GM12878 (cell line): ENCODE measurements around the gene RAD51B. TPM values are rescaled to one million over a fixed set of nuclear protein-coding genes. Genes with fewer than 3 reads are reported as not detected.

Experiments used
- ATF7 ChIP-seq: fragments of 450-650 bp; IDR thresholded peaks from 2 replicates; pipeline ENCODE4 v1.6.1; 2016; ENCODE audit warnings: low read depth, mild to moderate bottlenecking
- KDM1A ChIP-seq: fragments of 200-600 bp; sonication (generic); IDR thresholded peaks from 2 replicates; pipeline ENCODE4 v1.6.1; 2016; ENCODE audit warnings: borderline replicate concordance
- MLLT1 ChIP-seq: fragments of 450-650 bp; IDR thresholded peaks from 2 replicates; pipeline ENCODE4 v1.6.1; 2016; ENCODE audit warnings: mild to moderate bottlenecking
- NFYA ChIP-seq: IDR thresholded peaks from 2 replicates; pipeline ENCODE4 v1.6.1; 2011; ENCODE audit warnings: low read depth, mild to moderate bottlenecking, low read length, improper control_type of control experiment, borderline replicate concordance
- PKNOX1 ChIP-seq: fragments of 450-650 bp; IDR thresholded peaks from 2 replicates; pipeline ENCODE4 v1.6.1; 2016; ENCODE audit warnings: mild to moderate bottlenecking
- RELA ChIP-seq: fragments of 450-650 bp; IDR thresholded peaks from 2 replicates; pipeline ENCODE4 v1.8.0; 2014; ENCODE audit warnings: borderline replicate concordance; ENCODE audit not compliant: partially characterized antibody
- SKIL ChIP-seq: fragments of 450-650 bp; IDR thresholded peaks from 2 replicates; pipeline ENCODE4 v1.6.1; 2017; ENCODE audit warnings: mild to moderate bottlenecking, low read depth, inconsistent platforms; ENCODE audit not compliant: poor library complexity, severe bottlenecking
- STAT1 ChIP-seq: fragments of 450-650 bp; conservative IDR thresholded peaks from 2 replicates; pipeline ENCODE4 v1.6.1; 2014; ENCODE audit warnings: antibody characterized with exemption, mild to moderate bottlenecking
- ZNF217 ChIP-seq: fragments of 450-650 bp; IDR thresholded peaks from 2 replicates; pipeline ENCODE4 v1.6.1; 2017; ENCODE audit warnings: antibody characterized with exemption, mild to moderate bottlenecking
- ZNF384 ChIP-seq: IDR thresholded peaks from 2 replicates; pipeline ENCODE4 v1.6.1; 2012; ENCODE audit warnings: low read depth, mild to moderate bottlenecking, low read length, improper control_type of control experiment, borderline replicate concordance
- ZNF687 ChIP-seq: fragments of 450-650 bp; IDR thresholded peaks from 2 replicates; pipeline ENCODE4 v1.6.1; 2017; ENCODE audit warnings: mild to moderate bottlenecking, moderate library complexity
- polyA plus RNA-seq, 11 experiments: library from polyadenylated mRNA; depleted of rRNA in 4 of 11; unstranded in 6 of 11; stranded (reverse) in 5 of 11; fragments of >200 nt; fragmentation: Nextera tagmentation in 4 of 11; fragmentation: Illumina TruSeq in 1 of 11; extraction: Ambion mirVana in 4 of 11; extraction: Trizol in 1 of 11; gene quantifications; 1 replicate in 1 of 11; 2 replicates in 10 of 11; pipeline versions ENCODE4 v1.2.1 to v1.2.3, GENCODE V29; 2011 to 2016; ENCODE audit warnings: inconsistent platforms in 2 of 11, missing spikeins in 2 of 11, low read depth in 1 of 11
- total RNA-seq, 4 experiments: library from RNA; depleted of rRNA in 3 of 4; stranded (reverse); fragments of >200 nt in 3 of 4; fragmentation: Illumina TruSeq in 1 of 4; extraction: Trizol in 1 of 4; gene quantifications; 2 replicates each; pipeline versions ENCODE4 v1.2.1 to v1.2.3, GENCODE V29; 2013 to 2021
- TF ChIP-seq, protein P1 (sequence below): fragments of 450-650 bp; formaldehyde crosslinking; IDR thresholded peaks from 2 replicates; pipeline ENCODE4 v1.4.0; 2020; ENCODE audit warnings: mild to moderate bottlenecking, moderate library complexity
- TF ChIP-seq, protein P2 (sequence below): fragments of 450-650 bp; IDR thresholded peaks from 2 replicates; pipeline ENCODE4 v1.6.1; 2017; ENCODE audit warnings: low read depth, mild to moderate bottlenecking, moderate library complexity

RAD51B gene
- total and polyA plus RNA-seq, 10 of the 15 experiments (the other 5 are each of a cell fraction or from before 2014, with no cell fraction given), result 9.8 to 26.8 (median 21.3) TPM

DNA sequence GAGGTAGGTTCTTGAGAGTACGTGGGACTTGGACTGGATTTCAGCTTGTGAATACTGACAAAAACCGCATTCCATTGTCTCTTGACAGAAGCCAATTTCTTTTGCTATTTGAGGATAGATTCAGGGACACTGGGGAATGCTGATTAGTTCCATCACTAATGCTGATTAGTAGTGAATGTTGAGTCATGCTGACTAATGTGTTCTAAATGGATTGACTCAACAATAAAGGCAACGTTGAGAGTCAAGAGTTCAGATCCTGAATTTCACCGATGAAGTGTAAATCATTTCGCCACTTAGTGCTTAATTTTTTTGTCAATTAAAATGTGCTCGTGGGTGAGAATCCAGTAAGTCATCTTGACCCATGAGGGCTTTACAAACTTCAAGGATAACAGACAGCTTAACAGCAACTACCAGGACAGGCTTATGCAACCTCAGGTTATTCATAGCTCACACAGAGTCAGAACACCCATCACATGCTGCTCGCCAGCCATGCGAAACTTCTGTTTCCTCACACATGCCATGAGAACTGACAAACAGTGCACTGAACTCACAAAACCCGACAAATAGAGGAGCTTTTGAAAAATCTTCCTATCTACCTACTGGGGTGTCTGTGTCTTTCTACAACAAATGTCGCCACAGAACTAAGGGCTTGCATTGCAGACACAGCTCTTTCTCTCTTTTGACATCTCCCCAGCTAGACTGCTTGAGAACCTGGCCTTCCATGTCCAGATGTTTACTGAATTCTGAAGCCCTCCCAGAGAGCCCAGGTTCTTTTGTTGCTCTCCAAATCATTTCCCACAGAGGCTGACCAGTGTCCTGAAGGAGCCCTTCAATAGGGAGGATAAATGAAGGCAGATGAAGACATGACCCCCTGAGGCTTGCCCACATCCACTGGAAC, 656.9 kb downstream of the RAD51B start (continued):
- TF ChIP-seq, protein P1, sequence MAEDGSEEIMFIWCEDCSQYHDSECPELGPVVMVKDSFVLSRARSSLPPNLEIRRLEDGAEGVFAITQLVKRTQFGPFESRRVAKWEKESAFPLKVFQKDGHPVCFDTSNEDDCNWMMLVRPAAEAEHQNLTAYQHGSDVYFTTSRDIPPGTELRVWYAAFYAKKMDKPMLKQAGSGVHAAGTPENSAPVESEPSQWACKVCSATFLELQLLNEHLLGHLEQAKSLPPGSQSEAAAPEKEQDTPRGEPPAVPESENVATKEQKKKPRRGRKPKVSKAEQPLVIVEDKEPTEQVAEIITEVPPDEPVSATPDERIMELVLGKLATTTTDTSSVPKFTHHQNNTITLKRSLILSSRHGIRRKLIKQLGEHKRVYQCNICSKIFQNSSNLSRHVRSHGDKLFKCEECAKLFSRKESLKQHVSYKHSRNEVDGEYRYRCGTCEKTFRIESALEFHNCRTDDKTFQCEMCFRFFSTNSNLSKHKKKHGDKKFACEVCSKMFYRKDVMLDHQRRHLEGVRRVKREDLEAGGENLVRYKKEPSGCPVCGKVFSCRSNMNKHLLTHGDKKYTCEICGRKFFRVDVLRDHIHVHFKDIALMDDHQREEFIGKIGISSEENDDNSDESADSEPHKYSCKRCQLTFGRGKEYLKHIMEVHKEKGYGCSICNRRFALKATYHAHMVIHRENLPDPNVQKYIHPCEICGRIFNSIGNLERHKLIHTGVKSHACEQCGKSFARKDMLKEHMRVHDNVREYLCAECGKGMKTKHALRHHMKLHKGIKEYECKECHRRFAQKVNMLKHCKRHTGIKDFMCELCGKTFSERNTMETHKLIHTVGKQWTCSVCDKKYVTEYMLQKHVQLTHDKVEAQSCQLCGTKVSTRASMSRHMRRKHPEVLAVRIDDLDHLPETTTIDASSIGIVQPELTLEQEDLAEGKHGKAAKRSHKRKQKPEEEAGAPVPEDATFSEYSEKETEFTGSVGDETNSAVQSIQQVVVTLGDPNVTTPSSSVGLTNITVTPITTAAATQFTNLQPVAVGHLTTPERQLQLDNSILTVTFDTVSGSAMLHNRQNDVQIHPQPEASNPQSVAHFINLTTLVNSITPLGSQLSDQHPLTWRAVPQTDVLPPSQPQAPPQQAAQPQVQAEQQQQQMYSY (CRISPR knock-in tag), result no peak
- TF ChIP-seq RELA, result no peak
- peak; percentile 82 for TF ChIP-seq SKIL
- TF ChIP-seq, protein P2, sequence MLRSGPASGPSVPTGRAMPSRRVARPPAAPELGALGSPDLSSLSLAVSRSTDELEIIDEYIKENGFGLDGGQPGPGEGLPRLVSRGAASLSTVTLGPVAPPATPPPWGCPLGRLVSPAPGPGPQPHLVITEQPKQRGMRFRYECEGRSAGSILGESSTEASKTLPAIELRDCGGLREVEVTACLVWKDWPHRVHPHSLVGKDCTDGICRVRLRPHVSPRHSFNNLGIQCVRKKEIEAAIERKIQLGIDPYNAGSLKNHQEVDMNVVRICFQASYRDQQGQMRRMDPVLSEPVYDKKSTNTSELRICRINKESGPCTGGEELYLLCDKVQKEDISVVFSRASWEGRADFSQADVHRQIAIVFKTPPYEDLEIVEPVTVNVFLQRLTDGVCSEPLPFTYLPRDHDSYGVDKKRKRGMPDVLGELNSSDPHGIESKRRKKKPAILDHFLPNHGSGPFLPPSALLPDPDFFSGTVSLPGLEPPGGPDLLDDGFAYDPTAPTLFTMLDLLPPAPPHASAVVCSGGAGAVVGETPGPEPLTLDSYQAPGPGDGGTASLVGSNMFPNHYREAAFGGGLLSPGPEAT, result peak; percentile 72
- peak; percentile 75 for TF ChIP-seq ATF7
- TF ChIP-seq ZNF217, result no peak
- TF ChIP-seq ZNF384, result no peak
- peak; percentile 88 for TF ChIP-seq PKNOX1
- TF ChIP-seq KDM1A, result no peak
- no peak for TF ChIP-seq NFYA
- 0 out of 2 replicates have a peak, but pooled peaks have one; percentile 42 for TF ChIP-seq MLLT1
- peak; percentile 94 for TF ChIP-seq ZNF687
- TF ChIP-seq STAT1, result no peak
